ENCODE measurements around the gene MVB12B. TPM values are rescaled to one million over a fixed set of nuclear protein-coding genes. Genes with fewer than 3 reads are reported as not detected.

The MVB12B gene
- total and polyA plus RNA-seq, 2 donors (not counting 1 experiment from before 2014, with no cell fraction given) = 2.5 to 2.6 TPM

- H3K9ac ChIP-seq (ENCODE audit: insufficient read depth, low read length) = no peak overlapping the region
- H3K4me3 ChIP-seq (replicated peaks in 1 of 4; ENCODE audit: control extremely low read depth in 1 of 4, insufficient read depth in 1 of 4, low read depth in 3 of 4, low read length in 4 of 4) = no peak overlapping the region
- no peak for DNase-seq (ENCODE audit: low read depth in 2 of 2)
- no peaks in the 10 kb centered on the region for H3K4me1 ChIP-seq (ENCODE audit: control insufficient read depth, extremely low read depth, insufficient read depth, low read length)
- no peaks in the 10 kb centered on the region for H3K9me3 ChIP-seq (ENCODE audit: control insufficient read depth, insufficient read depth, low read depth, low read length)
- no peak overlapping the region for H2AFZ ChIP-seq (ENCODE audit: low read length)
- peaks cover 3% of the 10 kb centered on the region for H3K27me3 ChIP-seq (ENCODE audit: control insufficient read depth, insufficient read depth, low read length)
- H3K36me3 ChIP-seq (ENCODE audit: control insufficient read depth, insufficient read depth, low read length) = no peaks in the 10 kb centered on the region
- no peak for TF ChIP-seq CTCF (conservative IDR thresholded peaks at IDR 0.05 in 1 of 2, IDR thresholded peaks at IDR 0.05 in 1 of 2; ENCODE audit: low read depth in 1 of 2, low read length in 2 of 2)
- no peak for TF ChIP-seq EZH2 (IDR thresholded peaks at IDR 0.05; ENCODE audit: low read length, missing control alignments)
- H4K20me1 ChIP-seq (ENCODE audit: control insufficient read depth, extremely low read depth, insufficient read depth, low read length) = no peaks in the 10 kb centered on the region
- no peaks in the 10 kb centered on the region for H3K79me2 ChIP-seq (ENCODE audit: control insufficient read depth, insufficient read depth, low read length)
- no peak overlapping the region for H3K4me2 ChIP-seq (ENCODE audit: extremely low read depth, insufficient read depth, low read length)
- no peak overlapping the region for H3K27ac ChIP-seq (ENCODE audit: insufficient read depth, low read length)
These were observed 176.0 kb downstream of the MVB12B start for GRCh38 chr9:126502417-126503332.

- no peak overlapping the region for H2AFZ ChIP-seq (ENCODE audit: low read length)
- peak in 1 of 2 donors; percentile 36 for DNase-seq (ENCODE audit: low read depth in 2 of 2)
- no peaks in the 10 kb centered on the region for H4K20me1 ChIP-seq (ENCODE audit: control insufficient read depth, extremely low read depth, insufficient read depth, low read length)
- H3K4me2 ChIP-seq (ENCODE audit: extremely low read depth, insufficient read depth, low read length) = no peak overlapping the region
- peaks cover 3% of the 10 kb centered on the region for H3K27me3 ChIP-seq (ENCODE audit: control insufficient read depth, insufficient read depth, low read length)
- H3K27ac ChIP-seq (ENCODE audit: insufficient read depth, low read length) = no peak overlapping the region
- no peaks in the 10 kb centered on the region for H3K4me1 ChIP-seq (ENCODE audit: control insufficient read depth, extremely low read depth, insufficient read depth, low read length)
- no peak for TF ChIP-seq CTCF (conservative IDR thresholded peaks at IDR 0.05 in 1 of 2, IDR thresholded peaks at IDR 0.05 in 1 of 2; ENCODE audit: low read depth in 1 of 2, low read length in 2 of 2)
- no peak for TF ChIP-seq EZH2 (IDR thresholded peaks at IDR 0.05; ENCODE audit: low read length, missing control alignments)
- no peaks in the 10 kb centered on the region for H3K36me3 ChIP-seq (ENCODE audit: control insufficient read depth, insufficient read depth, low read length)
- H3K9ac ChIP-seq (ENCODE audit: insufficient read depth, low read length) = no peak overlapping the region
- H3K9me3 ChIP-seq (ENCODE audit: control insufficient read depth, insufficient read depth, low read depth, low read length) = no peaks in the 10 kb centered on the region
- no peak overlapping the region for H3K4me3 ChIP-seq (replicated peaks in 1 of 4; ENCODE audit: control extremely low read depth in 1 of 4, insufficient read depth in 1 of 4, low read depth in 3 of 4, low read length in 4 of 4)
- H3K79me2 ChIP-seq (ENCODE audit: control insufficient read depth, insufficient read depth, low read length) = no peaks in the 10 kb centered on the region
These were observed 176.9 kb downstream of the MVB12B start for GRCh38 chr9:126503333-126504085.

All from fibroblast of lung (primary cell).